Adrenal gland (tissue), 12 donors: Measurements from ENCODE around the gene DGKH. TPM values are rescaled to one million over a fixed set of nuclear protein-coding genes. Genes with fewer than 3 reads are reported as not detected.

ENCODE experiments used
- DNase-seq, 7 donors: peaks; one replicate each; pipeline ENCODE4 v3.0.0-alpha.2; 2019 to 2020
- H3K27ac ChIP-seq, 5 donors: fragments of 200-600 bp; sonication (generic) in 4 of 5; 1 replicate in 3 of 5; 2 replicates in 2 of 5; pipeline versions ENCODE4 v1.5.1 to v1.8.0; 2016 to 2020; ENCODE audit warnings: mild to moderate bottlenecking in 1 of 5
- H3K27me3 ChIP-seq: fragments of 200-600 bp; 2 replicates; pipeline ENCODE4 v1.8.0; 2021
- H3K36me3 ChIP-seq, 2 donors: fragments of 200-600 bp; replicated peaks in 1 of 2; 1 replicate in 1 of 2; 2 replicates in 1 of 2; pipeline versions ENCODE4 v1.5.1 to v1.8.0; 2018 to 2022
- H3K4me1 ChIP-seq, 2 donors: fragments of 200-600 bp; replicated peaks in 1 of 2; 1 replicate in 1 of 2; 2 replicates in 1 of 2; pipeline versions ENCODE4 v1.5.1 to v1.8.0; 2018 to 2021
- H3K4me3 ChIP-seq, 4 donors: fragments of 200-600 bp; sonication (generic) in 3 of 4; one replicate each; pipeline ENCODE4 v1.5.1; 2016 to 2018
- H3K9me3 ChIP-seq, 3 donors: fragments of 200-600 bp; sonication (generic) in 1 of 3; replicated peaks in 1 of 3; 1 replicate in 2 of 3; 2 replicates in 1 of 3; pipeline versions ENCODE4 v1.5.1 to v1.8.0; 2016 to 2021
- CTCF ChIP-seq, 6 experiments: fragments of 450-650 bp in 4 of 6; fragments of 200-600 bp in 2 of 6; sonication (generic) in 1 of 6; IDR thresholded peaks; 1 replicate in 5 of 6; 2 replicates in 1 of 6; pipeline versions ENCODE4 v1.5.1 to v1.8.0; 2016 to 2021; ENCODE audit warnings: antibody characterized with exemption in 6 of 6, mild to moderate bottlenecking in 2 of 6, moderate library complexity in 1 of 6
- POLR2A ChIP-seq, 2 donors: fragments of 450-650 bp; IDR thresholded peaks; one replicate each; pipeline ENCODE4 v1.6.1; 2017; ENCODE audit warnings: antibody characterized with exemption in 2 of 2, mild to moderate bottlenecking in 2 of 2, moderate library complexity in 1 of 2
- WGBS, 4 donors: extraction: QIAGEN DNeasy Blood & Tissue Kit in 2 of 4; methylation state at CpG; one replicate each; pipeline versions ENCODE4 v1.1.5 to v1.1.7; 2013 to 2017; 5-methylcytosine and 5-hydroxymethylcytosine counted together
- intact Hi-C, 2 donors: fragments of 100-400 bp; cut with DNase I; formaldehyde crosslinking; loops; one replicate each; pipeline versions ENCODE4 v1.14.1 to v1.15.0; 2022 to 2023
- polyA plus RNA-seq, 3 donors: library from polyadenylated mRNA; stranded (reverse); fragments of 200-250 nt in 2 of 3; fragments of 350-450 nt in 1 of 3; fragmentation: Illumina TruSeq in 1 of 3; extraction: RNeasy Lipid Tissue Mini Kit (QIAGEN cat#74804) in 1 of 3; gene quantifications; one replicate each; pipeline ENCODE4 v1.2.3, GENCODE V29; 2013 to 2014
- total RNA-seq, 9 donors: library from RNA; depleted of rRNA in 4 of 9; stranded (reverse); fragments of >200 nt in 4 of 9; fragments of 120-200 nt in 1 of 9; fragmentation: NEBNext Ultra II Directional in 1 of 9; extraction: Animal tissue kit (Norgen Biotek cat#: 25700) in 1 of 9; gene quantifications; one replicate each; pipeline versions ENCODE4 v1.1.0 to v1.2.4, GENCODE V29; 2013 to 2023
- donor health status: healthy with polysubstance abuse.
- donor health status: Bipolar disorder and iron deficiency.
- donor health status: DM: yes; HTN: yes; CAD: no.
- donor health status: DM: no; HTN: no; CAD: no.
- donor health status: DM: no; HTN: no; CAD: no.
- donor health status: DM: yes; HTN: yes; CAD: no.

Gene DGKH
- total and polyA plus RNA-seq, 12 donors, result 0.81 to 7.1 (median 3.6) TPM

GRCh38 chr13:42255886-42256285 is 207.4 kb downstream of the DGKH start:
- DNase-seq, result no peak
- Histone ChIP-seq H3K4me3 (no peak overlapping the region), H3K36me3 (no peaks in the 10 kb centered on the region), H3K27me3 (no peaks in the 10 kb centered on the region), H3K4me1 (no peaks in the 10 kb centered on the region), H3K9me3 (no peaks in the 10 kb centered on the region), H3K27ac (no peak overlapping the region)
- intact Hi-C loops, result no loop called here
- TF ChIP-seq POLR2A (IDR thresholded peaks at IDR 0.05) (no peak), CTCF (IDR thresholded peaks at IDR 0.05) (no peak)
- WGBS, 4 donors, result 68 to 79% (median 76%) methylated on average over 5 of the region's 5 CpGs

- 72 to 85% (median 82%) methylated on average over 5 of the region's 5 CpGs for WGBS, 4 donors
- no peaks in the 10 kb centered on the region for H3K36me3 ChIP-seq
Measured at GRCh38 chr13:42258747-42259146, 210.3 kb downstream of the DGKH start.

GRCh38 chr13:42259515-42259914 is 211.1 kb downstream of the DGKH start:
- TF ChIP-seq POLR2A (IDR thresholded peaks at IDR 0.05), result no peak
- no peaks in the 10 kb centered on the region for H3K4me1 ChIP-seq
- no peaks in the 10 kb centered on the region for H3K27me3 ChIP-seq
- no peak overlapping the region for H3K27ac ChIP-seq
- WGBS, 4 donors, result 68 to 87% (median 78%) methylated on average over 4 of the region's 4 CpGs
- H3K36me3 ChIP-seq, result no peaks in the 10 kb centered on the region
- intact Hi-C loops, result no loop called here
- H3K4me3 ChIP-seq, result no peak overlapping the region
- DNase-seq, result no peak
- H3K9me3 ChIP-seq, result peaks cover 0 to 3% (median 0%) of the 10 kb centered on the region in 3 donors

More at GRCh38 chr13:42258747-42259146, 210.3 kb downstream of the DGKH start:
- Histone ChIP-seq H3K27me3 (no peaks in the 10 kb centered on the region), H3K4me1 (no peaks in the 10 kb centered on the region), H3K27ac (no peak overlapping the region), H3K4me3 (no peak overlapping the region), H3K9me3 (no peaks in the 10 kb centered on the region)
- DNase-seq, result no peak
- intact Hi-C loops, result no loop called here
- TF ChIP-seq CTCF (IDR thresholded peaks at IDR 0.05) (no peak), POLR2A (IDR thresholded peaks at IDR 0.05) (no peak)

- Histone ChIP-seq H3K4me3 (no peak overlapping the region), H3K27ac (no peak overlapping the region), H3K27me3 (no peaks in the 10 kb centered on the region), H3K4me1 (no peaks in the 10 kb centered on the region), H3K9me3 (peaks cover 0 to 9% (median 0%) of the 10 kb centered on the region in 3 donors), H3K36me3 (no peaks in the 10 kb centered on the region)
- DNase-seq, result no peak
- intact Hi-C loops, result no loop called here
- WGBS, 4 donors, result 75 to 94% (median 87%) methylated on average over 8 of the region's 8 CpGs
- TF ChIP-seq CTCF (IDR thresholded peaks at IDR 0.05) (no peak), POLR2A (IDR thresholded peaks at IDR 0.05) (no peak)
Measured at GRCh38 chr13:42260903-42261654, 212.6 kb downstream of the DGKH start.

- H3K36me3 ChIP-seq, result no peaks in the 10 kb centered on the region
- no peak overlapping the region for H3K4me3 ChIP-seq
- peak overlapping the region in 1 of 5 donors; percentile 2 for H3K27ac ChIP-seq
- 33 to 42% (median 38%) methylated on average over 3 of the region's 3 CpGs for WGBS, 4 donors
- no peaks in the 10 kb centered on the region for H3K4me1 ChIP-seq
- DNase-seq, result peak in 2 of 7 donors; percentile 9 to 24
- no peaks in the 10 kb centered on the region for H3K27me3 ChIP-seq
- H3K9me3 ChIP-seq, result peaks cover 0 to 9% (median 0%) of the 10 kb centered on the region in 3 donors
- TF ChIP-seq CTCF (IDR thresholded peaks at IDR 0.05) (no peak), POLR2A (IDR thresholded peaks at IDR 0.05) (no peak)
- intact Hi-C loops, result no loop called here
Measured at GRCh38 chr13:42266473-42266872, 218.0 kb downstream of the DGKH start.
